Activated CD4-positive, alpha-beta T cell treated with anti-CD3 and anti-CD28 coated beads, Interleukin-2, amount 50 U/mL, for 16 hours (primary cell): ENCODE results near the gene DLX3.

Source experiments
- DNase-seq: peaks from one replicate; pipeline ENCODE4 v3.0.0-alpha.2; 2020

The DLX3 gene

GRCh38 chr17:49971199-49971847, 23.7 kb downstream of the DLX3 start:
- no peak for DNase-seq

GRCh38 chr17:49970498-49970897, 24.5 kb downstream of the DLX3 start:
- no peak for DNase-seq

GRCh38 chr17:49969795-49970389, 25.1 kb downstream of the DLX3 start:
- no peak for DNase-seq

GRCh38 chr17:49969134-49969759, 25.8 kb downstream of the DLX3 start, which contains the start of gene DLX4:
DLX4 (plus strand) TSS chr17:49969190; CDS start chr17:49969469, 279 bp downstream.
- no peak for DNase-seq

- DNase-seq, result peak; percentile 75
Observed at GRCh38 chr17:49968405-49969133, 26.5 kb downstream of the DLX3 start.

- no peak for DNase-seq
Observed at GRCh38 chr17:49967621-49968404, 27.2 kb downstream of the DLX3 start.

GRCh38 chr17:49967205-49967604, 27.8 kb downstream of the DLX3 start:
- no peak for DNase-seq

- DNase-seq, result no peak
Observed at GRCh38 chr17:49966767-49967166, 28.3 kb downstream of the DLX3 start.

GRCh38 chr17:49965524-49965909, 29.5 kb downstream of the DLX3 start:
- no peak for DNase-seq

GRCh38 chr17:49964769-49965523, 30.1 kb downstream of the DLX3 start:
- no peak for DNase-seq

GRCh38 chr17:49964303-49964768, 30.7 kb downstream of the DLX3 start:
- DNase-seq, result no peak

- DNase-seq, result no peak
Observed at GRCh38 chr17:49963626-49964302, 31.3 kb downstream of the DLX3 start.

- no peak for DNase-seq
Observed at GRCh38 chr17:49963309-49963625, 31.8 kb downstream of the DLX3 start.

- no peak for DNase-seq
Observed at GRCh38 chr17:49962599-49963308, 32.3 kb downstream of the DLX3 start.

- no peak for DNase-seq
Observed at GRCh38 chr17:49959183-49959935, 35.7 kb downstream of the DLX3 start.

- no peak for DNase-seq
Observed at GRCh38 chr17:49958723-49959122, 36.3 kb downstream of the DLX3 start.

- no peak for DNase-seq
Observed at GRCh38 chr17:49957350-49957749, 37.7 kb downstream of the DLX3 start.

- DNase-seq, result no peak
Observed at GRCh38 chr17:49956780-49957179, 38.2 kb downstream of the DLX3 start.

GRCh38 chr17:49955157-49955556, 39.9 kb downstream of the DLX3 start:
- peak; percentile 14 for DNase-seq

GRCh38 chr17:49952912-49953497, 42.0 kb downstream of the DLX3 start:
- DNase-seq, result no peak
